HL-60/S4 treated with retinoic acid at 250 ng/mL for 4 days and 3 days (cell line): Measurements from ENCODE around the gene RPL11.
"Not testable (repeated sequence)": the region's sequence is repeated elsewhere in the genome, so short reads cannot be mapped to it uniquely, and the experiment has no call there.

Experiments used
- in situ Hi-C: fragments of 300-500 bp; cut with MboI; formaldehyde crosslinking; loops from 2 replicates; pipeline ENCODE4 v1.7.0; 2022; ENCODE audit warnings: low sequenced_read_pairs

Gene RPL11

DNA sequence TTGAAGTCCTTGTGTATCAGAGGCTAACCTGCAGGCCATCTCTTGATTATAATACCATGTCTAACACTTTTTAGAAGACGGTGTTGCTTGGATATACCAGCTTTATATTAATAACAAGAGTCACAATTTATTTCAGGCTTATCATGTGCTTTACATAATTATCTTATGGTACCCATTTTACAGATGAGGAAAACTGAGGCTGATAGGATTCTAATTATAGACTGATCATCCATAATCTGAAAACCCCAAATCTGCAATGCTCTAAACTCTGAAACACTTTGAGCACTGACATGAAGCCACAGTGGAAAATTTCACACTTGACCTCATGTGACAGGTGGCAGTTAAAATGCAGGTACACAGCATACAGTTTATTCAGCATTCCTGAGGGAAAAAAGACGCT is 7.2 kb upstream of the RPL11 start:
- in situ Hi-C loops = no loop called here

DNA sequence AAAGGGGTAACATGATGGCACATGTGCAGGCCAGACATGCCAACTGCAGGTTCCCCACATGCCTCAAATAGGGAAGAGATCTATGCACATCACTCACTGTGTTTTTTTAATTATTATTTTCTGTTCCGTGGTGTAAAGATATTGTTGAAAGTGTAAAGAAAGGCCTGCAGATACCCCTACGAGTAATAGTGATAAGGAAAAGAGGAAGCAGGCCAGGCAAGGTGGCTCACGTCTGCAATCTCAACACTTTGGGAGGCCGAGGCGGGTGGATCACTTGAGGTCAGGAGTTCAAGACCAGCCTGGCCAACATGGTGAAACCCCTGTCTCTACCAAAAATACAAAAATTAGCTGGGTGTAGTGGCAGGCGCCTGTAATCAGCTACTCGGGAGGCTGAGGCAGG is 6.4 kb upstream of the RPL11 start:
- in situ Hi-C loops = not testable (repeated sequence)

DNA sequence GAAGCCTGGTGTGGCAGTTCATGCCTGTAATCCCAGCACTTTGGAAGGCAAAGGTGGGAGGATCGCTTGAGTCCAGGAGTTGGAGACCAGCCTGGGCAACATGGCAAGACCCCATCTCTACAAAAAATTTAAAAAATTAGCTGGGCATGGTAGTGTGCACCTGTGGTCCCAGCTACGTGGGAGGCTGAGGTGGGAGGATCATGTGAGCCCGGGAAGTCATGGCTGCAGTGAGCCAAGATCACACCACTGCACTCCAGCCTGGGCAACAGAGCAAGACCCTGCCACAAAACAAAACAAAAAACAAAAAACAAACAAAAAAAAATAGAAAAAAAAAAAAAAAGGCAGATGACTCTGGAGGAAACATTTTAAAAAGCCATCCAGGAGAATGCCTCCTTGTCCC is 3.9 kb upstream of the RPL11 start:
- in situ Hi-C loops = not testable (repeated sequence)

DNA sequence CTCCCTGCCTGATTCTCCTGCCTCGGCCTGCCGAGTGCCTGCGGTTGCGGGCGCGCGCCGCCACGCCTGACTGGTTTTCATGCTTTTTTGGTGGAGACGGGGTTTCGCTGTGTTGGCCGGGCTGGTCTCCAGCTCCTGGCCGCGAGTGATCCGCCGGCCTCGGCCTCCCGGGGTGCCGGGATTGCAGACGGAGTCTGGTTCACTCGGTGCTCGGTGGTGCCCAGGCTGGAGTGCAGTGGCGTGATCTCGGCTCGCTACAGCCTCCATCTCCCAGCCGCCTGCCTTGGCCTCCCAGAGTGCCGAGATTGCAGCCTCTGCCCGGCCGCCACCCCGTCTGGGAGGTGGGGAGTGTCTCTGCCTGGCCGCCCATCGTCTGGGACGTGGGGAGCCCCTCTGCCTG is 3.3 kb upstream of the RPL11 start:
- in situ Hi-C loops = not testable (repeated sequence)

DNA sequence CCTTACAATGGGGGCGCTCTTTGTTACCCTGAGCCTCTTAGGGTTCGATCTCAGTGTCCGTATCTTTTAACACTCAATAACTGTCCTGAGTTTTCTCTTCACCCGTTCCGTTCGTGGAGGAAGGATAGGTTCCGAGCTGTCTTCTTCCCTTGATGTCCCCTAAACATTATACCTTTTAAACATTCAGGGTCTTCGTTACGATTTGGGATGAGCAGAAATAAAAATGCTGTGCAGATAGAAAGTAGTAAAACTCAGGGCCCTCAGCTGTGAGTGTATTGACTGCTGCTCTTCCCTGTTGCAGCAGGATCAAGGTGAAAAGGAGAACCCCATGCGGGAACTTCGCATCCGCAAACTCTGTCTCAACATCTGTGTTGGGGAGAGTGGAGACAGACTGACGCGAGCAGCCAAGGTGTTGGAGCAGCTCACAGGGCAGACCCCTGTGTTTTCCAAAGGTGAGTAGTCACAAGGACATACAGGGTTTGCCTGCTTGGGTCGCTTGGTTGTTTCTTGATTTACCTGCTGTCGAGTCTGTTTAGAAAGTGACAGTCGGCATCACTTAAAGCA is 784 bp downstream of the RPL11 start:
- in situ Hi-C loops = no loop called here

DNA sequence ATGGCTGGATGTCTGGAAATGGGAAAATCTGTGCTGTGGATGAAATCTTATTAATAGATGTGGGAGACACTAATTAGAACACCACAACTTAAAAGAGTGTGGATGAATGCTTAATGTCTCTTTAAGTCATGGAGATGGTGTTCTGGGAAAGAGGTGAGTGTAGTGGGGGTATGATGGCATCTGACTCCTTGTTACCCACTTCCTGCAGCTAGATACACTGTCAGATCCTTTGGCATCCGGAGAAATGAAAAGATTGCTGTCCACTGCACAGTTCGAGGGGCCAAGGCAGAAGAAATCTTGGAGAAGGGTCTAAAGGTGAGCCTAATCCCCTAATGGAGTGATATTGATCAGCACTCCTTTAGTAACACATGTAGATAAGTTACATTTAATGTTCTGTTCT is 2.0 kb downstream of the RPL11 start:
- in situ Hi-C loops = no loop called here

DNA sequence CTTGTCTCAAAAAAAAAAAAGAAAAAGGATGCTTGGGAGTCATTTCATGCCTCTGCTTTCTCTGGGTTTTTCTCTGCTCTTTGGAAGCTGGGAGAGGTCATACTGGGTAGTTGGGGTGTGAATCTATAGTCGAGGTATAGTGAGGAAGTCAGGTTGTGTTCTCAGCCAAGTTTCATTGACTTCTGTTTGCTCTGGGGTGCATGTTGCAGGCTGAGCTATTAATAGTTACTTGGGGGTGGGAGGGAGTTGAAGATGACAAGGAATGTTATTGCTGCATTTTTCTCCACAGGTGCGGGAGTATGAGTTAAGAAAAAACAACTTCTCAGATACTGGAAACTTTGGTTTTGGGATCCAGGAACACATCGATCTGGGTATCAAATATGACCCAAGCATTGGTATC is 2.8 kb downstream of the RPL11 start:
- in situ Hi-C loops = no loop called here

DNA sequence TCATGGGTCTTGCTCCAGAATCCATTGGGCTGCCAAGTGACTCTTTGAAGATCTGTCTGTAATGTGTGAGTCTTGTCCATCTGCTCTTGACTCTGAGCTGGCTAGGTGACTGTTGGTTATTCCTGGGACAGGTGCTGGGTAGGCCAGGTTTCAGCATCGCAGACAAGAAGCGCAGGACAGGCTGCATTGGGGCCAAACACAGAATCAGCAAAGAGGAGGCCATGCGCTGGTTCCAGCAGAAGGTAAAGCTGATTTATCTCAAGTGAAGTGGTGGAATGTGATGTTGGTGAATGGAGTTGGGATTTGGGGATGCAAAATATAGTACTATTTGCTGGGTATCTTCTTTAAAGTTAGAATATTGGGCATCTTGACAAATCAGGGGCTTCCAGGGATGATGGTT is 4.1 kb downstream of the RPL11 start:
- in situ Hi-C loops = no loop called here

DNA sequence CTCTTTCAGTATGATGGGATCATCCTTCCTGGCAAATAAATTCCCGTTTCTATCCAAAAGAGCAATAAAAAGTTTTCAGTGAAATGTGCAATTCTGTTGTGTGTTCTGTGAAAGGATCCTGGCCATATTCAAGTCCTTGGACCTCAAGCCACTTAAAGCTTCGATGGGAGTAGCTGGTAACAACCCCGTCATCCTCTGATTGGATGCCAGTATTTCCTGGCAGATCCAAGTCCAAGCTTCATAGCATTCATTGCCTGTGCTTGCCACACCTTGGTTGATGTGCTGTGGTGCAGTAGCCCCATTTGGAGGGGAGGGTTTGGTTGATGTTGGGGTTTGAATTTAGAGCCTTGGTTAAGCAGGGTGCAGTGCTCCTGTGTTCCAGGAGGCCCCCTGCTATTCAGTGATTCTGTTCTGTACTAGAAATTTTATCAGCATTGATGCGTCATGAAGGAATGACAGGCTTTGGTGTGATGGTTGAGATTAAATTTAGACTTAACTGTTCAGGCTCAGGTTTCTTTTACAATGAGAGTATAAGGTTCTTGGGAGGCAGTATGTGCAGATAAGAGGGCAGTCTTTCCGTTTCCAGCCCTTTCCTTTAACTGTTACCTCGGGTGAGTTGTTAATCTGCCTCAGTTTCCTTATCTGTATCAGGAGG is 4.9 kb downstream of the RPL11 start:
- in situ Hi-C loops = no loop called here

DNA sequence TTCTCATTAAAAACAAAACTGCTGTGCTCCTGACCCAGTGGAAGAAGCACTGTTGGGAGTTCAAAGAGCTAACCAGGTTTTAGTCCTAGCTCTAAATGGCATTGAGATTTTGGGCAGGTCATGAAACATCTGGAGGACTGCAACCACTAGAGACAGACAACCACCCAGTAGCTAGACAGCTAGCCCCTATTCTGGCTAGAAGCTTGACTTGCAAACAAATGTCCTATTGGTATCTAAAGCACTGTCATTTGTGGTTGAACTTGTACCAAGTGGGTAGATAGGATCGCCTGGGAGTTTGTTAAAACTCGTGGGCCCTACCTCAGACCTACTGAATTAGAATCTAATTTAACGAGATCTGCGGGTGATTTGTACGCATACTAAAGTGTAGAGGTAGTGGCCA is 6.9 kb downstream of the RPL11 start:
- in situ Hi-C loops = no loop called here

DNA sequence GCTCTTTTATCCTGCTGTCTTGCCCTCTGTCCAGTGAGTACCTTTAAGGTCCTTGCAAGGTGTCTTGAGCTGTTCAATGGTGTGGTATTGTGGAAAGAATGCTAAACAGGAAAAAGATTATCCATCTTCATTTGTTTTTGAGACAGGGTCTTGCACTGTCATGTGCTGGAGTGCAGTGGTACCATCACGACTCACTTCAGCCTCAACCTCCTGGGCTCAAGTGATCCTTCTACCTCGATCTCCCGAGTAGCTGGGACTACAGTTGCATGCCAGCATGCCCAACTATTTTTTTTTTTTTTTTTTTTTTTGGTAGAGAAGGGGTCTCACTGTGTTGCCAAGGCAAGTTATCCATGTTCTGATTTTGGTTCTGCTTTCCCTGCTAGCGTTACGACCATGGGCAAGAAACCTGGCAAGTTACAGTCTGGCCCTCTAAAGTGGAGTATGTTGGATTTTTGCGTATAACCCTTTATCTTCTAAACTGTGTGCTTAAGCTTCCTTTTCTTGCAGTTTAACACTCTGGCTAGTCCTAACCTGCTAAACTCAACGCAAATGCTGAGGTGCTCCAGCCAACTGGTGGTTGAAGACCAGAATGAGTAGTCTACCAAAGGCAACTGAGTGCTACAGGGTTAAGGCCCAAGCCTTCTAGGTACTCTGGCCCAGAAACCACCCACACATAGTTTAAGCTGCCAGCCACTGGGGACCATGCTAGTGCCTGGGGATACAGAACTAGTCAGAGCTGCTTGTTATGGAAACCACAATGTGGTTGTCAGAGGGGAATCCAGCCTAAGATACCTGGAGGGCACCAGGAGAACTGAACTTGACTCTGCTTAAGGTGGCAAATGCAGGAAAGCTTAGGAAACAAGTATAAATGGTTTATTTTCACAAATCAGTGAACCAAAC is 7.9 kb downstream of the RPL11 start:
- in situ Hi-C loops = no loop called here

DNA sequence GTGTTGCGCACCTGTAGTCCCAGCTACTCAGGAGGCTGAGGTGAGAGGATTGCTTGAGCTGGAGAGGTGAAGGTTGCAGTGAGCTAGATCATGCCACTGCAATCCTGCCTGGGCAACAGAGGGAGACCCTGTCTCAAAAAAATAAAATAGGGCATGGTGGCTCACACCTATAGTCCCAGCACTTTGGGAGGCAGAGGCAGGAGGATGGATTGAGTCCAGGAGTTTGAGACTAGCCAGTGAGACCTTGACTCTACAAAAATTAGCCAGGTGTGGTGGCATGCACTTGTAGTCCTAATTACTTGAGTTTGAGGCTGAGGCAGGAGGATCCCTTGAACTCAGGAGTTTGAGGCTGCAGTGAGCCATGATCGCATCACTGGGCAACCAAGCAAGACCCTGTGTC is 9.7 kb downstream of the RPL11 start:
- in situ Hi-C loops = no loop called here

DNA sequence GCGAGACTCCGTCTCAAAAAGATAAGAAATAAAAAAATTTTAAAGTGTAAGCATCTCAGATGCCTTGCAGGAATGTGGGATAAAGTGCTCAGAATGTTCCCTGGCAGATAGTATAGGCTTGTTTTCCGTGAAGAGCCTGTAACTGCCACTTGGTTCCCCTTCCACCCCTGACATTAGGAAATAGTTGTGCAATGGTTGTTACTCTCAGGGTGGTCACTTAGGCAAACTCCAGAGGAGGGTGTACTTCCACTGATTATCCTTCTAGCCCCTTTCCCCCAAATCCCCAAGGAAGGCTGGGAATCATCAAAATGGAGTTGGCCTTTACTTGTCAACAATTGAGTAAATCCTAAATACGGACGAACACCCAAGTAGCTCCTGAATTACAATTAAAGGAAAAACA is 10.4 kb downstream of the RPL11 start:
- in situ Hi-C loops = no loop called here

DNA sequence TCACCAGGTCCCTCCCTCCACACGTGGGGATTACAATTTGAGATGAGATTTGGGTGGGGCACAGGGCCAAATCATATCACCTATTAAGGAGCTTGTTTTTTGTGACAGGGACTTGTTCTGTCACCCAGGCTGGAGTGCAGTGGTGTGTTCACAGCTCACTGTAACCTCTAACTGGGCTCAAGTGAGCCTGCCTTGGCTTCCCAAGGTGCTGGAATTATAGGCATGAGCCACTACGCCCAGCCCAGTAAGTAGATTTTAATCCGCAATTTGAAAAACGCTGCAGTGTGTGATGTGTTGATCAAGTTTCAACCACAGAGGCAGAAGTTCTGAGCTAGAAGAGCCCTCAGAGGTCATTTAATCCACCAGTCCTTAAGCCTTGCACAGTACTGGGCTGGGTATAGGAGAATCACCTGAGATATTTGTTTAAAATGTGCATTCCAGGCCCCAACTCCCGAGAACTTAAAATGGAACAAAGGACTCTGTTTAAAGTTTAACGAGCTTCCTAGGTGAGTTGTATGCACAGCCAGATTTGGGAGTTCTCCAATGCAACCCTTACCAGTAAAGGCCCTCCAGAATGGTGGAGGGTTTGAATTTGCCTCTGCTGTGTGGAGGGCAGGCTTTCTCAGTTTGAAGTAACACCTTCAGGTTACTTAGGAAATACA is 13.4 kb downstream of the RPL11 start:
- in situ Hi-C loops = no loop called here

DNA sequence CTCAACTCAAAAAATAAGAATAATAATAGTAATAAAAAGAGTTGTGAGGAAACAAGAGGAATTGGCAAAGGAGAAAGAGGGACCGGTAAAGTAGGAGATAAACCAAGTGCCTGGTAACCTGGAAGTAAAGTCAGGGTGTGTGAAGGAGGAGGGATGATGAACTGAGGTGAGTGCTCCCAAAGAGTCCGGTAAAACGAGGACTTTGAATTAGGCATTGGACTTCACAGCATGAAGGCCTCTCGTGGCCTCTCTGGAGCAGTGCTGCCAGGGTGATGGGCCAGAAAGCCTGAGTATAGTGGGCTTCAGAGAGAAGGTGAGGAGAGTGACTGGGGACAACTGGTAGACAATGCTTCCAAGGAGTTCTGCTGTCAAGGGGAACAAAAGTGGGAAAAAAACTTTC is 17.6 kb downstream of the RPL11 start:
- in situ Hi-C loops = no loop called here

DNA sequence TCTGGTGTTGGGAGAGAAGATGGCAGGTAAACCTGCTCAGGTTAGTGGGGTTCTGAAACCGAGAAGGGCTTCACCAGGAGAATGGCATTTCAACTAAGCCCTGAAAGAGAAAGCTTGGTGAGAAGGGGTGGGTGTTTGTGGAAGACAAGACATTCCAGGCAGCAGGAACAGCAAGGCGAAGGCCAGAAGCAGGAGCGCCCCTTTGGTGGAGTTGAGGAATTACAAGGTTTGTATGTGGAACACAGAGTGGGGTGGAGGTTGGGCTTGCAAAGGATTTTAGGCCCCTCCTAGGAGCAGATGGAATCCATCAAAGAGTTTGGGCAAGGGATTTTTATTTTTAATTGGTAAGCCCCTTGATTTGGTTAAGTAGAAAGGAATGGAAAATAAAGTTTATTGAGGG is 26.9 kb downstream of the RPL11 start:
- in situ Hi-C loops = no loop called here

DNA sequence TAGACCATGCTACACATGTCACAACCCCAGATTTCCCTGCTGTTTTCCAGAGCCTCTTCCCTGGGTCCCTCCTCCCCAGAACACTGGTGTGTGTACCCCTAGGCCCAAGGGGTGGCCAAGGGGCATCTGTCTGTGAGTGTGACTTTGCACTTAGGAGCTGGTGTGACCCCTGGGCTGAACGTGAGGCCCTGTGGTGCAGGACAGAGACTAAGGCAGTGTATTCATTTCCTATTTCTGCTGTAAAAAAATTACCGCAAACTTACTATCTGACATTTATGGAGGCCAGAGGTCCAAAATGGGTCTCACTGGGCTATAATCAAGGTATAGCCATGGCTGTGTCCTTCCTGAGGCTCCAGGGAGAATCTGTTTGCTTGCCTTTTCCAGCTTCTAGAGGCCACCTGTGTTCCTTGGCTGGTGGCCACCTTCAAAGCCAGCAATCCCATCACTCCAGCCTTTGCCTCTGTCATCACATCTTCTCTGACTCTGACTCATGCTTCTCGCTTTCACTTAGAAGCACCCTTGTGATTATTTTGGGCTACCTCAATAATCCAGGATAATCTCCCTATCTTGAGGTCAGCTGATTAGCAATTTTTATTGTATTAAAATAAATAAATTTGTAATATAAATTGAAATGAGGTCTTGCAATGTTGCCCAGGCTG is 27.7 kb downstream of the RPL11 start:
- in situ Hi-C loops = no loop called here

DNA sequence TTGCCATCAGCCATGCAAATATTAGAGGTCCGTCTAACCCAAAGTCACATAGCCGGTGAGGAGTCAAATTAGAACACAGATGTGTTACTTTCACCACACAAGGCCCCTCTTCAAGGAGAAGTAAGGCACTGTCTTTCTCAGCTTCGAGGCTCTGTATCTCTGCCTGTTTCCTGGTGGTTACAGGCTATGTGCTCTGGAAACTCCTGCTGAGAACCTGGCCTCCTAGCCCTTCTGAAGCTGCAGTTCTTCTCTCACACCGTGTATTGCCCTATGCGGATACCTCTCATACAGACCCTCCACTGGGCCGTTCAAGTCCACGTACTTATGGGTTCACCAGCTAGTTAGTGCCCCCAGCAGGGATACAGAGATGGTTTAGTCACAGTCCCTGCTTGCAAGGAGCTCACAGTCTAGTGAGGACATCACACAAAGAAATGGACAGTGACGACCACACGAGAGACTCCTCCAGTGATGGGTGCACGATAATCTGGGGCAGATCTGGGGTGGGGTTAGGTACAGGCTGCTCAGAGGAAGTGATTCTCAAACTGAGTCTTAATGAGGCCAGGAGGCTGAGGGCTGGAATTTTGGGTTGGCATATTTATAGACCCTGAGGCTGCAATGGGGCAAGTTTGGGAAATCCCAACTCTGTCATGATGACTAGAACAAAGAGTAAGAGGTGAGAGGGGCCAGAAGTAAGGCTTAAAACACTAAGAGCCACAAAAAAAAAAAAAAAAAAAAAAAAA is 28.8 kb downstream of the RPL11 start:
- in situ Hi-C loops = no loop called here

DNA sequence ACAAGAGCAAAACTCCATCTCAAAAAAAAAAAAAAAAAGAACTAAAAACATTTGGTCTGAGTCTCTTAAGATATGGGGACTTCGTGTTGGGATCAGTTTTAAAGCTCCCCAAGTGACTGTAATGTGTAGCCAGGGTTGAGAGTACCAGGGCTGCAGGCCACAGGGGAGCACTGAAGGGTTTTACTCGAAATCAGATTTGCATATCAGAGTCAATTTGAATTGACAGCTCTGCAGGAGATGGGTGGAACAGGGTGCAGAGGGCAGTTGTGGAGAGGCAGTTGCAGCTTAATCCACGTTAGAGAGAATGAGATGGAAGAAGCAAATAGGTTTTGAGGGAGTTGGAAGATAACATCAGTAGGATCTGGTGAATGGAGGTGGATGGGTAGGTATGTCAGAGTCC is 31.0 kb downstream of the RPL11 start:
- in situ Hi-C loops = no loop called here

DNA sequence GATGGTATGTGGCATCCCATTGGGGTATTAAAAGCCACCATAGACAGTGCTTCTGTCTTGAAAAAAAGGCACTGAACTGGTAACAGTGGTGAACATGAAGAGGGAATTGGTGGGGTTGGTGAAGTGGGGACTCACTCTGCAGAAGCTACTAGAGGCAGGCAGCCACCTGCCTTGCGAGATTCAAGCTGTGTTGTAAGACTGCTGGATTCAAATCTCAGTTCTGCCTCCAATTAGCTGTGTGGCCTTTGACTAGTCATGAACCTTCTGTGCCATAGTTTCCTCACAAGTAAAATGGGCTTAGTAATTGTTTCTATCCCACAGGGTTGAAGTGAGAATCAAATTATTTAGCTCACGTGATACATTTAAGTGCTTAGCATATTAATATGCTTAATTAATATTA is 35.1 kb downstream of the RPL11 start:
- in situ Hi-C loops = no loop called here
